Measurements from ENCODE around the gene RNF208.

DNA sequence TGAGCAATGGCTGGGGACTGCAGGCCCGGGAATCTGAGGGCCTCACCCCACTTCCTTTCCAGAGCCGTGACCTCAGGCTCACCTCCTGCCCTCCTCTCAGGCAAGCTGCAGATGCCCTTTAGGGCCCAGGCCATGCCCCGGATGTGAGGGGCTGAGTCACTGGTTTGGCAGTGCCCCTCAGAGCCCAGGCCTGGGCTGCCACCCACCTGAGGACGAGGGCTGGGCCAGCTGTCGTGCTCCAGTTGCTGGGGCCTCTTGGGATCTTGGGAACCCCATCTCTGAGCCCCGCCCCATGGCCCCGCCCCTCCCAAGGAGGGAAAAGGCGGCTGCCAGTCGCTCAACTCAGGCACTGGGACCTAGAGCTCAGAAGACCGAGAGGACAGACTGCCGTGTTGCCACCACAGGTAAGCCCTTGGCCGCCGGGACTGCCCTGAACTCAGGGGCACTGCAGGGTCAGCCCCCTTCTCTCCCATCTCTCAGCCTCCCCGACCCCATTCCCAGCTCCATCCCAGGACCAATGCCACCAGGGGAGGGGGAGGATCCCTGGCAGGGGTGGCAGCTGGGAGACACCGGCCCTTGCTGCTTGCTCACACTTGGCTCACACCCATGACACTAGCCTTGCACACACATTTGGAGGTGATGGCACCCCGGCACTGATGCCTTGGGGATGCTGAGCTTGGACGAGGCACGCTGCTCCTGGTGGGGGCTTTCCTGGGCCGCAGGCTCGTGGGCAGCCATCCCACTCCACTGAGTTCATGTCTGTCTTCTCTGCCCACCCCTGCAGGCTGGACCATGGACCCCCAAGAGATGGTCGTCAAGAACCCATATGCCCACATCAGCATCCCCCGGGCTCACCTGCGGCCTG lies 3.0 kb upstream of the RNF208 start, which contains the start of gene CYSRT1:
- TF ChIP-seq, protein P1, sequence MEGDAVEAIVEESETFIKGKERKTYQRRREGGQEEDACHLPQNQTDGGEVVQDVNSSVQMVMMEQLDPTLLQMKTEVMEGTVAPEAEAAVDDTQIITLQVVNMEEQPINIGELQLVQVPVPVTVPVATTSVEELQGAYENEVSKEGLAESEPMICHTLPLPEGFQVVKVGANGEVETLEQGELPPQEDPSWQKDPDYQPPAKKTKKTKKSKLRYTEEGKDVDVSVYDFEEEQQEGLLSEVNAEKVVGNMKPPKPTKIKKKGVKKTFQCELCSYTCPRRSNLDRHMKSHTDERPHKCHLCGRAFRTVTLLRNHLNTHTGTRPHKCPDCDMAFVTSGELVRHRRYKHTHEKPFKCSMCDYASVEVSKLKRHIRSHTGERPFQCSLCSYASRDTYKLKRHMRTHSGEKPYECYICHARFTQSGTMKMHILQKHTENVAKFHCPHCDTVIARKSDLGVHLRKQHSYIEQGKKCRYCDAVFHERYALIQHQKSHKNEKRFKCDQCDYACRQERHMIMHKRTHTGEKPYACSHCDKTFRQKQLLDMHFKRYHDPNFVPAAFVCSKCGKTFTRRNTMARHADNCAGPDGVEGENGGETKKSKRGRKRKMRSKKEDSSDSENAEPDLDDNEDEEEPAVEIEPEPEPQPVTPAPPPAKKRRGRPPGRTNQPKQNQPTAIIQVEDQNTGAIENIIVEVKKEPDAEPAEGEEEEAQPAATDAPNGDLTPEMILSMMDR (IDR thresholded peaks at IDR 0.05), result no peak
- TF ChIP-seq EZH2phosphoT487 (IDR thresholded peaks at IDR 0.05), result no peak
